GM21737 (cell line): ENCODE results near the gene LHFPL2.

Experiments
- ATAC-seq: cut with Tn5 transposase; IDR thresholded peaks from one replicate; pipeline ENCODE4 v1.9.1; 2021; ENCODE audit warnings: mild to moderate bottlenecking, moderate library complexity; ENCODE audit not compliant: unreplicated experiment

The LHFPL2 gene

GRCh38 chr5:78574131-78574673, 74.4 kb downstream of the LHFPL2 start:
- ATAC-seq, result no peak

- no peak for ATAC-seq
Measured at GRCh38 chr5:78573318-78573717, 75.3 kb downstream of the LHFPL2 start.

- ATAC-seq, result no peak
Measured at GRCh38 chr5:78570646-78571045, 77.9 kb downstream of the LHFPL2 start.

- no peak for ATAC-seq
Measured at GRCh38 chr5:78569441-78569840, 79.1 kb downstream of the LHFPL2 start.

GRCh38 chr5:78568676-78569075, 79.9 kb downstream of the LHFPL2 start:
- ATAC-seq, result no peak

GRCh38 chr5:78568212-78568611, 80.4 kb downstream of the LHFPL2 start:
- ATAC-seq, result no peak

- ATAC-seq, result no peak
Measured at GRCh38 chr5:78567617-78568016, 81.0 kb downstream of the LHFPL2 start.

- no peak for ATAC-seq
Measured at GRCh38 chr5:78566747-78567425, 81.7 kb downstream of the LHFPL2 start.

GRCh38 chr5:78565395-78565794, 83.2 kb downstream of the LHFPL2 start:
- ATAC-seq, result no peak

- no peak for ATAC-seq
Measured at GRCh38 chr5:78563621-78564020, 85.0 kb downstream of the LHFPL2 start.

GRCh38 chr5:78562714-78563330, 85.8 kb downstream of the LHFPL2 start:
- ATAC-seq, result no peak

GRCh38 chr5:78562001-78562400, 86.6 kb downstream of the LHFPL2 start:
- ATAC-seq, result no peak

- ATAC-seq, result no peak
Measured at GRCh38 chr5:78561261-78561660, 87.3 kb downstream of the LHFPL2 start.

- ATAC-seq, result no peak
Measured at GRCh38 chr5:78560000-78560855, 88.3 kb downstream of the LHFPL2 start.

- no peak for ATAC-seq
Measured at GRCh38 chr5:78557601-78558000, 91.0 kb downstream of the LHFPL2 start.

GRCh38 chr5:78555870-78556269, 92.7 kb downstream of the LHFPL2 start:
- ATAC-seq, result no peak

GRCh38 chr5:78554670-78555069, 93.9 kb downstream of the LHFPL2 start:
- ATAC-seq, result no peak

GRCh38 chr5:78553580-78554353, 94.8 kb downstream of the LHFPL2 start:
- ATAC-seq, result no peak

- no peak for ATAC-seq
Measured at GRCh38 chr5:78552729-78553342, 95.7 kb downstream of the LHFPL2 start.

GRCh38 chr5:78550891-78551290, 97.7 kb downstream of the LHFPL2 start:
- no peak for ATAC-seq
